PFSK-1 (cell line): Measurements from ENCODE around the gene ACOX3.

Experiments used
- FOXP2 ChIP-seq: optimal IDR thresholded peaks from 2 replicates; pipeline ENCODE3; 2011; ENCODE audit warnings: borderline replicate concordance, control low read depth, inconsistent platforms; ENCODE audit not compliant: insufficient read depth; ENCODE audit errors: extremely low read length, extremely low read depth
- POLR2AphosphoS5 ChIP-seq: IDR thresholded peaks from 2 replicates; pipeline ENCODE4 v1.6.1; 2012; ENCODE audit warnings: low read depth, mild to moderate bottlenecking, control low read depth, low read length, moderate library complexity
- SIN3A ChIP-seq: IDR thresholded peaks from 2 replicates; pipeline ENCODE4 v1.6.1; 2012; ENCODE audit warnings: mild to moderate bottlenecking, low read length, moderate library complexity, borderline replicate concordance; ENCODE audit not compliant: insufficient read depth
- TAF1 ChIP-seq: IDR thresholded peaks from 2 replicates; pipeline ENCODE4 v1.6.1; 2012; ENCODE audit warnings: low read length, control low read depth, borderline replicate concordance; ENCODE audit not compliant: insufficient read depth
- TF ChIP-seq, protein P1 (sequence below), 2 experiments: IDR thresholded peaks; 2 replicates each; pipeline versions ENCODE4 v1.6.1 to v1.8.0; 2011 to 2012; ENCODE audit warnings: low read depth in 2 of 2, low read length in 2 of 2, control low read depth in 1 of 2, inconsistent platforms in 1 of 2, mild to moderate bottlenecking in 1 of 2, moderate library complexity in 1 of 2; ENCODE audit not compliant: insufficient read depth in 1 of 2

DNA sequence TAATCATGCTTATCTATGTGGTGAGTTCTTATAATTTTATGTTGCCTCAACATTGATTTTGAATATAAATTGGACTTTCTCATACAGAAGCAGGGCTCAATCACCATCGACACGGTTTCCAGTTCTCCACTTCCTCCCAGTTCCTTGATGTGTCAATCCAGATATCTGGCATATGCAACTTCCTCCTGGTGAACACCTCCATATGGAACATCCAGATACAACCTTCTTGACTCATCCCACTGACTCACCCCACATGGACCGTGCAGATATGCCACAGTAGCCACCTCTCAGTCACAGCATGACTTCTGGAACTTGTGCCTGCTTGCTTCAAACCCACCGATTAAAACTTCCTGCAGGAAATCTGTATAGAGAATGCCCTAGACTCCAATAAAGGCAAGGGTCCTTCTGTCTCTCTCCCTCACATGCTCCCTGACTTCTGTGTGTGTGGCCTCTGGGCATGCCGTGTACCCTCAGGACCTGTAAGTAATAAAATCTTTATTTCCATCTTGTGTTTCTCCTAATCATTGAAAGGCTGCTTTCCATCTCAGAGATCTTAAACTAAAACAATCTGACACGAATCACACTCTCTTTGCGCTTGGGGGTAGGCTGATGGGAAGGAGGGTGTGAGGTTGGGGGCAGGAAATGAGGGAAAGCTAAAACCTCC lies 104.0 kb downstream of the ACOX3 start:
- TF ChIP-seq SIN3A (no peak), POLR2AphosphoS5 (no peak), TAF1 (no peak), FOXP2 (no peak)
- TF ChIP-seq, protein P1, sequence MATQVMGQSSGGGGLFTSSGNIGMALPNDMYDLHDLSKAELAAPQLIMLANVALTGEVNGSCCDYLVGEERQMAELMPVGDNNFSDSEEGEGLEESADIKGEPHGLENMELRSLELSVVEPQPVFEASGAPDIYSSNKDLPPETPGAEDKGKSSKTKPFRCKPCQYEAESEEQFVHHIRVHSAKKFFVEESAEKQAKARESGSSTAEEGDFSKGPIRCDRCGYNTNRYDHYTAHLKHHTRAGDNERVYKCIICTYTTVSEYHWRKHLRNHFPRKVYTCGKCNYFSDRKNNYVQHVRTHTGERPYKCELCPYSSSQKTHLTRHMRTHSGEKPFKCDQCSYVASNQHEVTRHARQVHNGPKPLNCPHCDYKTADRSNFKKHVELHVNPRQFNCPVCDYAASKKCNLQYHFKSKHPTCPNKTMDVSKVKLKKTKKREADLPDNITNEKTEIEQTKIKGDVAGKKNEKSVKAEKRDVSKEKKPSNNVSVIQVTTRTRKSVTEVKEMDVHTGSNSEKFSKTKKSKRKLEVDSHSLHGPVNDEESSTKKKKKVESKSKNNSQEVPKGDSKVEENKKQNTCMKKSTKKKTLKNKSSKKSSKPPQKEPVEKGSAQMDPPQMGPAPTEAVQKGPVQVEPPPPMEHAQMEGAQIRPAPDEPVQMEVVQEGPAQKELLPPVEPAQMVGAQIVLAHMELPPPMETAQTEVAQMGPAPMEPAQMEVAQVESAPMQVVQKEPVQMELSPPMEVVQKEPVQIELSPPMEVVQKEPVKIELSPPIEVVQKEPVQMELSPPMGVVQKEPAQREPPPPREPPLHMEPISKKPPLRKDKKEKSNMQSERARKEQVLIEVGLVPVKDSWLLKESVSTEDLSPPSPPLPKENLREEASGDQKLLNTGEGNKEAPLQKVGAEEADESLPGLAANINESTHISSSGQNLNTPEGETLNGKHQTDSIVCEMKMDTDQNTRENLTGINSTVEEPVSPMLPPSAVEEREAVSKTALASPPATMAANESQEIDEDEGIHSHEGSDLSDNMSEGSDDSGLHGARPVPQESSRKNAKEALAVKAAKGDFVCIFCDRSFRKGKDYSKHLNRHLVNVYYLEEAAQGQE (IDR thresholded peaks at IDR 0.05; ENCODE audit: insufficient read depth in 1 of 2, low read depth in 2 of 2, low read length in 2 of 2): no peak
